Esophagus muscularis mucosa (tissue), 3 donors: ENCODE measurements around the gene MB.

Experiments
- POLR2A ChIP-seq: fragments of 450-650 bp; IDR thresholded peaks from one replicate; pipeline ENCODE4 v1.6.1; 2017; ENCODE audit warnings: antibody characterized with exemption, moderate library complexity, mild to moderate bottlenecking, low read depth
- POLR2AphosphoS5 ChIP-seq, 2 donors: sonication (generic); formaldehyde crosslinking; IDR thresholded peaks; one replicate each; pipeline ENCODE4 v1.6.1; 2017; ENCODE audit warnings: antibody characterized with exemption in 2 of 2
- TF ChIP-seq, protein P1 (sequence below), 3 experiments: fragments of 200-600 bp in 2 of 3; fragments of 450-650 bp in 1 of 3; sonication (generic) in 2 of 3; IDR thresholded peaks; one replicate each; pipeline ENCODE4 v1.5.1; 2017 to 2019; ENCODE audit warnings: antibody characterized with exemption in 3 of 3, mild to moderate bottlenecking in 2 of 3, moderate library complexity in 1 of 3

DNA sequence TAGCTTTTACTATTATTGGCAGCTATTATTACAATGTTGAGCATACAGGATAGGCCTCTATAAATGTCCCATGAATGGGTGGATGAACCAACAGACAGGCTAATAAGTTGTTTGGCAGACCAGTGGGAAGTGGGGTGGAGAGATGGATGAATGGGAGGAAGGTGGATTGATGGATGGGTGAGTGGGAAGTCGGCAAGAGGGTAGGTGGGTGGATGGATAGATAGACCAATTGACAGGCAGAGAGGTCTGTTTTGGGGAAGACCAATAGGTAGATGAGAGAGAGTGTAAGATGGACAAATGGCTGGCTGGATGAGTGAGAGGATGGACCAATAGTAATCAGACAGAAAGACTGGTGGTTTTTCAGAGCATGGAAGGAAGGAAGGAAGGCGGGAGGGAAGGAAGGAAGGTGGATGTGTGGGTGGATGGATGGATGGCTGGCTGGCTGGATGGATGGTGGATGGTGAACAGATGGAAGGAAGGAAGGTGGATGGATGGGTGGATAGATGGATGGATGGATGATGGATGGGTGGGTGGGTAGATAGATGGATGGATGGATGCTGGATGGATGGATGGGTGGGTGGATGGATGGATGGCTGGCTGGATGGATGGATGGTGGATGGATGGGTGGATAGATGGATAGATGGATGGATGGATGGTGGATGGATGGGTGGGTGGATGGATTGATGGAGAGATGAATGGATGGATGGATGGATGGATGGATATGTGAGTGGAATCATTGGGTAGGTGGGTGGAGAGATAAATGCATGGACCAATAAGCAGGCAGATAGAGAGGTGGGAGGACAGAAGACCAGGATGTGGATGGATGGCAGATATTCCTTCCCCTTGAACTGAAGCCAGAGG is 39.1 kb downstream of the MB start:
- TF ChIP-seq, protein P1, sequence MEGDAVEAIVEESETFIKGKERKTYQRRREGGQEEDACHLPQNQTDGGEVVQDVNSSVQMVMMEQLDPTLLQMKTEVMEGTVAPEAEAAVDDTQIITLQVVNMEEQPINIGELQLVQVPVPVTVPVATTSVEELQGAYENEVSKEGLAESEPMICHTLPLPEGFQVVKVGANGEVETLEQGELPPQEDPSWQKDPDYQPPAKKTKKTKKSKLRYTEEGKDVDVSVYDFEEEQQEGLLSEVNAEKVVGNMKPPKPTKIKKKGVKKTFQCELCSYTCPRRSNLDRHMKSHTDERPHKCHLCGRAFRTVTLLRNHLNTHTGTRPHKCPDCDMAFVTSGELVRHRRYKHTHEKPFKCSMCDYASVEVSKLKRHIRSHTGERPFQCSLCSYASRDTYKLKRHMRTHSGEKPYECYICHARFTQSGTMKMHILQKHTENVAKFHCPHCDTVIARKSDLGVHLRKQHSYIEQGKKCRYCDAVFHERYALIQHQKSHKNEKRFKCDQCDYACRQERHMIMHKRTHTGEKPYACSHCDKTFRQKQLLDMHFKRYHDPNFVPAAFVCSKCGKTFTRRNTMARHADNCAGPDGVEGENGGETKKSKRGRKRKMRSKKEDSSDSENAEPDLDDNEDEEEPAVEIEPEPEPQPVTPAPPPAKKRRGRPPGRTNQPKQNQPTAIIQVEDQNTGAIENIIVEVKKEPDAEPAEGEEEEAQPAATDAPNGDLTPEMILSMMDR (IDR thresholded peaks at IDR 0.05): no peak
- TF ChIP-seq POLR2A (no peak), POLR2AphosphoS5 (IDR thresholded peaks at IDR 0.05) (no peak)
